Coronary artery (tissue), 2 donors: Measurements from ENCODE around the gene IRF1.

Source experiments
- DNase-seq: peaks from one replicate; pipeline ENCODE4 v3.0.0-alpha.2; 2017; ENCODE audit warnings: low spot score
- H3K27ac ChIP-seq, 2 donors: fragments of 200-600 bp; sonication (generic); one replicate each; pipeline ENCODE4 v1.5.1; 2016 to 2019
- H3K4me3 ChIP-seq: fragments of 200-600 bp; sonication (generic); 2 replicates; pipeline ENCODE4 v1.5.1; 2016; ENCODE audit warnings: mild to moderate bottlenecking, moderate library complexity
- CTCF ChIP-seq: fragments of 200-600 bp; sonication (generic); IDR thresholded peaks from one replicate; pipeline ENCODE4 v1.5.1; 2019; ENCODE audit warnings: antibody characterized with exemption

IRF1 gene

DNA sequence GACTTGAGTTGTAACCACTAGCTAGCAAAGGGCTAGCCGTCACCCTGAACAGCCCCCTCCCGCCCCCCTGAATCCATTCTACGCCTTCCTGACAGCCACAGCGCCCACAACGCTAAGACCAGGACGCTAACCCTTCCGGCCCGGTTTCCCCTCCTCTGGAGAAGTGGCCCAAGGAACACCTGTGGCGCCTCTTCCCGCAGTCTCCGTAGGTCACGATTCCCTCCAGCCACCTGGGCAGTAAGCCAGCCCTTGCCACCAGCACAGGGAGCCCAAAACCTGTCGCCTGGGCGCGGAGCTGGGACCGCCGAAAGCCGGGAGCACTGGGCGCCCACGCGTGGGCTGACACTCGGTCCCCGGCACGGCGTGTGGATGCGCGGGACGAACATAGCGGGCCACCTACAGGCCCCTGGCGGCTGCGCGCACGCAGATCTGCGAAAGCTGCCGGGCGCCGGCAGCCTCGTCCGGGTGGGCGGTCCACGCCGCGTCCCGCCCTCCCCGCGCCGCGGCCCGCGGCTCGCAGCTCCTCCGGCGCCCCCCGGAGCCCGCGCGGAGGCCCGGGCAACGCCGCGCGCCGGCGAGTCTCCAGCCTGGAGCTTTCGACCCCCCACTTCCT lies 596 bp downstream of the IRF1 start:
- Histone ChIP-seq H3K27ac (peak overlapping the region; percentile 91 to 99), H3K4me3 (peak overlapping the region; percentile 77)
- DNase-seq, result peak; percentile 83
- no peak for TF ChIP-seq CTCF

- peak overlapping the region; percentile 77 for H3K4me3 ChIP-seq
- DNase-seq, result peak; percentile 70
- TF ChIP-seq CTCF, result no peak
- peak overlapping the region; percentile 91 to 99 for H3K27ac ChIP-seq
Measured at GRCh38 chr5:132489051-132489770, 1.4 kb downstream of the IRF1 start.

DNA sequence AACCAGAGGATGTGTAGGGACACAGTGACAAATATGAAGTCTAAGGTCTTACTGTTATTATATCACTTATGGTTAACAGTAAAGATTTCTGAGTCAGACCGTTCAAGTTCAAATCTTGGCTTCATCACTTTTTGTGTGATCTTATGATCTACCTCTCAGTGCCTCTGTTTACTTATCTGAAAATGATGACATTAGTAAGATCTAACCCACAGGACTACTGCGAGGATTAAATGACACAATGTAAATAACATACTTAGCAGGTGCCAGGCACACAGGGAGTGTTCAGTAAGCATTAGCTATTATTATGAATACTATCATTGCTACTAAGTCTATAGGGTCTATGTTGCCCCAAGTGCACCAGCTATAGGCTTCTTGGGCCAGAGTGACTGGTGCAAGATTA lies 2.0 kb downstream of the IRF1 start:
- no peak for TF ChIP-seq CTCF
- Histone ChIP-seq H3K27ac (peak overlapping the region in 1 of 2 donors; percentile 27), H3K4me3 (peak overlapping the region; percentile 77)
- DNase-seq, result no peak

DNA sequence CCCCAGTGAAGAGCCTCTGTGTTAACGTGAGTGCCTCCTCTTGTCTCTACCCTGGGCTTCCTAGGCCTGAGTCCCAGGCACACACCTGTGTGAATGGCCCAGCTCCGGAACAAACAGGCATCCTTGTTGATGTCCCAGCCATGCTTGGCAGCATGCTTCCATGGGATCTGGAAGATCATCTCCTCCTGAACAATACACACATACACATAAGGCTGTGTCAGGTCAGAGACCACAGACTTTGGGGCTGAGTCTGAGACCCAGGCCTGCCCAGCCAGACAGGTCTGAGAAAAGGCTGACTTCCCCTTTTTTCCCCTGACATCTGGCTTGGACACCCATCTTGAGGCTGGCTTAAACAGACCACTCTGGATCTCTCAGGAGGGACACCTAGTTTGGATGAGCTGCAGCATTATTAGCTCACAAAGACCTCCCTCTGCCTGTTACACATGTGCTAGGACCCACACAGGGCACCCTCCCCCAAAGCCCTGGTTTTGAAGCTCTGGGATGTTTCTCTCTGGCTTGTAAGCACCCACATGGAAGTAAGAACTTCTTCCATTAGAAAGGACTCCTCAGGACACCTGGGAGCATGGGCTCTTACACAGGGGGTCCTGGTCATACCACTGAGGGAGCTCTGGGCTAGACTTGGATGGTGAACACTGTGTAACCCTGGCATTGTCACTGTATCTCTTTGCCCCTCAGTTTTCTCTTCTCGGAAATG lies 2.6 kb downstream of the IRF1 start:
- DNase-seq, result peak; percentile 55
- Histone ChIP-seq H3K27ac (peak overlapping the region in 1 of 2 donors; percentile 20), H3K4me3 (no peak overlapping the region)
- no peak for TF ChIP-seq CTCF

GRCh38 chr5:132487095-132487428 lies 3.5 kb downstream of the IRF1 start:
- Histone ChIP-seq H3K4me3 (no peak overlapping the region), H3K27ac (peak overlapping the region in 1 of 2 donors; percentile 20)
- peak; percentile 64 for DNase-seq
- no peak for TF ChIP-seq CTCF

- Histone ChIP-seq H3K4me3 (no peak overlapping the region), H3K27ac (peak overlapping the region in 1 of 2 donors; percentile 60)
- no peak for TF ChIP-seq CTCF
- peak; percentile 69 for DNase-seq
Measured at GRCh38 chr5:132486318-132487094, 4.1 kb downstream of the IRF1 start.
